Right lobe of liver (tissue), 6 donors: Measurements from ENCODE around the gene PTPN4. TPM values are rescaled to one million over a fixed set of nuclear protein-coding genes. Genes with fewer than 3 reads are reported as not detected.

ENCODE experiments used
- ATAC-seq, 4 donors: fragments of 200-7000 bp; cut with Tn5 transposase; one replicate each; pipeline ENCODE4 v1.9.1; 2020; ENCODE audit warnings: mild to moderate bottlenecking in 4 of 4, moderate library complexity in 4 of 4
- DNase-seq, 3 donors: peaks; one replicate each; pipeline ENCODE4 v3.0.0-alpha.2; 2020
- H3K27ac ChIP-seq, 3 donors: fragments of 200-600 bp; one replicate each; pipeline ENCODE4 v1.8.0; 2022
- H3K27me3 ChIP-seq, 2 donors: fragments of 200-600 bp; one replicate each; pipeline ENCODE4 v1.8.0; 2022
- H3K36me3 ChIP-seq, 4 donors: fragments of 200-600 bp; sonication (generic) in 1 of 4; one replicate each; pipeline versions ENCODE4 v1.5.1 to v1.8.0; 2017 to 2022; ENCODE audit warnings: control low read depth in 1 of 4
- H3K4me1 ChIP-seq, 4 donors: fragments of 200-600 bp; sonication (generic) in 1 of 4; one replicate each; pipeline versions ENCODE4 v1.5.1 to v1.8.0; 2017 to 2022; ENCODE audit warnings: control low read depth in 1 of 4
- H3K4me3 ChIP-seq, 3 donors: fragments of 200-600 bp; one replicate each; pipeline ENCODE4 v1.8.0; 2022
- H3K9me3 ChIP-seq, 4 donors: fragments of 200-600 bp; sonication (generic) in 1 of 4; one replicate each; pipeline versions ENCODE4 v1.5.1 to v1.8.0; 2017 to 2022; ENCODE audit warnings: control low read depth in 1 of 4
- POLR2A ChIP-seq: fragments of 450-650 bp; IDR thresholded peaks from one replicate; pipeline ENCODE4 v1.6.1; 2017; ENCODE audit warnings: antibody characterized with exemption, mild to moderate bottlenecking
- WGBS: methylation state at CpG from one replicate; pipeline ENCODE4 v1.1.6; 2018; ENCODE audit warnings: low coverage, low lambda C conversion rate; ENCODE audit not compliant: insufficient coverage; ENCODE audit errors: missing lambda C conversion rate; 5-methylcytosine and 5-hydroxymethylcytosine counted together
- intact Hi-C, 2 donors: fragments of 100-400 bp; cut with DNase I; formaldehyde crosslinking; loops; one replicate each; pipeline versions ENCODE4 v1.11.2 to v1.14.1; 2022
- total RNA-seq, 6 experiments: library from RNA; depleted of rRNA in 2 of 6; stranded (reverse); fragments of >200 nt in 2 of 6; fragmentation: NEBNext Ultra II Directional in 3 of 6; extraction: Animal tissue kit (Norgen Biotek cat#: 25700) in 3 of 6; gene quantifications; one replicate each; pipeline versions ENCODE4 v1.1.0 to v1.2.4, GENCODE V29; 2016 to 2023
- TF ChIP-seq, protein P1 (sequence below), 4 donors: fragments of 200-600 bp in 3 of 4; fragments of 450-650 bp in 1 of 4; IDR thresholded peaks; one replicate each; pipeline versions ENCODE4 v1.5.1 to v1.8.0; 2016 to 2022; ENCODE audit warnings: antibody characterized with exemption in 4 of 4, mild to moderate bottlenecking in 2 of 4
- donor health status: DM: no; HTN: yes; CAD: no.
- donor health status: DM: no; HTN: no; CAD: no.
- donor health status: DM: no; HTN: no; CAD: no.
- donor health status: DM: no; HTN: yes; CAD: no.
- donor health status: DM: no; HTN: yes; CAD: no.

The PTPN4 gene
- total RNA-seq, 6 experiments from 2014 or later: 8.5 to 19.9 (median 14.8) TPM

DNA sequence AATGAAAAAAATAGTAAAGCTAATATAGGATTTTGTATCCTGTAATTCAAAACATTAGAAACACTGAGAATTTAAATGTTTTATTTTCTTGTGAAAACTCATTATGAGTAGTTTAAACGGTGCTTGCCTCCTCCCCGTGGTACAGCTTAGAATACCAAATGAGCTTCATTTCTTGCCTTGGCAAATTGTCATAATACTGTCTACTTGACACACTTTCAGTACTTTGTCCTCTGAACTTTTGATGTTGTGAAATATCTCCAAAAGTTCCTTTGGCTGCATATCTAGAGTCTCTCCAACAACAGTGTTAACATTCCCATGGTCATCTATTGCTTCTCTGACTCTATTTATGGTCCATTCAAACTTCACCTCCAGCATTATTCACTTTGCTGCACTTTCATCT is 191.2 kb downstream of the PTPN4 start:
- intact Hi-C loops: no loop called here
- H3K27ac ChIP-seq: no peak overlapping the region
- DNase-seq (no peak), ATAC-seq (peak; percentile 91 to 97 (median 96))
- H3K9me3 ChIP-seq: no peaks in the 10 kb centered on the region
- no peaks in the 10 kb centered on the region for H3K27me3 ChIP-seq
- peaks cover 0 to 16% (median 5%) of the 10 kb centered on the region in 4 donors for H3K4me1 ChIP-seq
- no peak overlapping the region for H3K4me3 ChIP-seq
- H3K36me3 ChIP-seq: peaks cover 0 to 4% (median 1%) of the 10 kb centered on the region in 4 donors
- 13% methylated on average over 2 of the region's 2 CpGs for WGBS
- no peak for TF ChIP-seq POLR2A
- TF ChIP-seq, protein P1, sequence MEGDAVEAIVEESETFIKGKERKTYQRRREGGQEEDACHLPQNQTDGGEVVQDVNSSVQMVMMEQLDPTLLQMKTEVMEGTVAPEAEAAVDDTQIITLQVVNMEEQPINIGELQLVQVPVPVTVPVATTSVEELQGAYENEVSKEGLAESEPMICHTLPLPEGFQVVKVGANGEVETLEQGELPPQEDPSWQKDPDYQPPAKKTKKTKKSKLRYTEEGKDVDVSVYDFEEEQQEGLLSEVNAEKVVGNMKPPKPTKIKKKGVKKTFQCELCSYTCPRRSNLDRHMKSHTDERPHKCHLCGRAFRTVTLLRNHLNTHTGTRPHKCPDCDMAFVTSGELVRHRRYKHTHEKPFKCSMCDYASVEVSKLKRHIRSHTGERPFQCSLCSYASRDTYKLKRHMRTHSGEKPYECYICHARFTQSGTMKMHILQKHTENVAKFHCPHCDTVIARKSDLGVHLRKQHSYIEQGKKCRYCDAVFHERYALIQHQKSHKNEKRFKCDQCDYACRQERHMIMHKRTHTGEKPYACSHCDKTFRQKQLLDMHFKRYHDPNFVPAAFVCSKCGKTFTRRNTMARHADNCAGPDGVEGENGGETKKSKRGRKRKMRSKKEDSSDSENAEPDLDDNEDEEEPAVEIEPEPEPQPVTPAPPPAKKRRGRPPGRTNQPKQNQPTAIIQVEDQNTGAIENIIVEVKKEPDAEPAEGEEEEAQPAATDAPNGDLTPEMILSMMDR (IDR thresholded peaks at IDR 0.05): peak; percentile 19 to 34 (median 23)

DNA sequence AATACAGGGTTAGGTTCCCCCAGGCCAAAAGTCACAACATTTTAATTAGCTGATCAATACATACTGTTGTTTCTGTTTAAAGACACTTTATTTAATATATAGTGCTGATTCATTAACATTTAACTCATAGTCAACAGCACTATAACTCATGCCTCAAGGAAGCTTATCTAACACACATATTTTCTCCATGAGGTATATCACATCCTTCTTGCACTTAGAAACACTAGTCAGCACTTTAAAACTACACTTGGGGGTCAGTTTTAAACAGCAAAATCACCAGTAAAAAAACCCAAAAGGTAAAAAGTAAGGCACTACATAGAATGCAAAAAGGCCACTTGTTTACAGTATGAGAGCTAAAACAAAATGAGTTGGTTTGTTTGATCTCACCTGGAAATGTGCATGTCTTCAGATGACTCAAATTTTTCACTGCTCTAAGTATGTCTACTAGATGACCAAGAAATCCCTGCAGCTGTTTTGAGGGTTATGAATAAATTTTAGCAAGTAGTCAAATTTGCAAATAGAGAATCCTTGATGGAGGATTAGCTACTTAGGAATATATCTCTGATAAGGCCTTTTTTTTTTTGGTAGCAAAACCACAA is 199.0 kb downstream of the PTPN4 start:
- DNase-seq: no peak
- intact Hi-C loops: no loop called here

DNA sequence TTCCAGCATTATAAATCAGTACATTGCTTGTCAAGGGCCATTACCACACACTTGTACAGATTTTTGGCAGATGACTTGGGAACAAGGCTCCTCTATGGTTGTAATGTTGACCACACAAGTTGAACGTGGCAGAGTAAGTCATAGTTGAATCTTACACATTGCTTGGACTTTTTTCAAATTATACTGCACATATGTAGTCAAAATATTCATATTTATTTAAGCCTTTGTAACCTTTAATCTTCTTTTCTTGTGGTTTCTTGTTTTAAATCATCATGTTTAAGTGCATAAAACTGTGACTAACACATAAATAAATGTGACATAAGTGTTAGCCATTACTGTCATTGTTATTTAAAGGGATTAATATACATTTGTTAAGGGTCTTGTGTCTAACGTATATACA is 201.1 kb downstream of the PTPN4 start:
- ATAC-seq (no peak), DNase-seq (no peak)
- Histone ChIP-seq H3K27me3 (no peaks in the 10 kb centered on the region), H3K36me3 (peaks cover 0 to 6% (median 0%) of the 10 kb centered on the region in 4 donors), H3K4me1 (no peaks in the 10 kb centered on the region), H3K27ac (no peak overlapping the region), H3K9me3 (no peaks in the 10 kb centered on the region), H3K4me3 (no peak overlapping the region)
- TF ChIP-seq, protein P1 (IDR thresholded peaks at IDR 0.05): no peak
- TF ChIP-seq POLR2A: no peak
- WGBS: 74% methylated on average over 2 of the region's 2 CpGs
- intact Hi-C loops: no loop called here

More for the DNA sequence above, 199.0 kb downstream of the PTPN4 start:
- Histone ChIP-seq H3K36me3 (peaks cover 0 to 2% (median 0%) of the 10 kb centered on the region in 4 donors), H3K27ac (no peak overlapping the region), H3K4me1 (no peaks in the 10 kb centered on the region), H3K9me3 (no peaks in the 10 kb centered on the region), H3K4me3 (no peak overlapping the region), H3K27me3 (no peaks in the 10 kb centered on the region)
- ATAC-seq: no peak
- TF ChIP-seq, protein P1 (IDR thresholded peaks at IDR 0.05): no peak
- TF ChIP-seq POLR2A: no peak

DNA sequence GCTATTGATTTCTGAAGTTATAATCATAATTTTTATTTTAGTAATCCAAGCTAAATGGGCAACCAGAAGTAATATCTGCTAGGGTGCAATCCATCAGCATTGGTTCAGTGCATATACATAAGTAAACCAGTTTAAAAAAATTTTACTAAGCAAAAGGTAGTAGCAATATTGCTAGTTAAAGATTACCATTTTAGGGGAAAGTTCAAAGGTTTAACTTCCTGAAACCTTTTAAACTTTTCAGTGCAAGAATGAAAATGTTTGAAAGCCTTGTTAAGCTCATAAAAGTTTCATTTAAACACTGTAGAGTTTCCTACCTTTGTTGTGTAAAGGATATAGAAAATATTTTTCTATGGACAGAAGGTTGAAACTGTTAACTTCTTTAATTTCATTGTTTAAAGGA is 222.2 kb downstream of the PTPN4 start:
- TF ChIP-seq POLR2A: no peak
- TF ChIP-seq, protein P1 (IDR thresholded peaks at IDR 0.05): no peak
- Histone ChIP-seq H3K27me3 (no peaks in the 10 kb centered on the region), H3K9me3 (no peaks in the 10 kb centered on the region), H3K4me1 (peaks cover 0 to 6% (median 3%) of the 10 kb centered on the region in 4 donors), H3K4me3 (no peak overlapping the region), H3K27ac (no peak overlapping the region), H3K36me3 (no peaks in the 10 kb centered on the region)
- DNase-seq (no peak), ATAC-seq (peak in 3 of 4 donors; percentile 24 to 54 (median 34))
- intact Hi-C loops: no loop called here

DNA sequence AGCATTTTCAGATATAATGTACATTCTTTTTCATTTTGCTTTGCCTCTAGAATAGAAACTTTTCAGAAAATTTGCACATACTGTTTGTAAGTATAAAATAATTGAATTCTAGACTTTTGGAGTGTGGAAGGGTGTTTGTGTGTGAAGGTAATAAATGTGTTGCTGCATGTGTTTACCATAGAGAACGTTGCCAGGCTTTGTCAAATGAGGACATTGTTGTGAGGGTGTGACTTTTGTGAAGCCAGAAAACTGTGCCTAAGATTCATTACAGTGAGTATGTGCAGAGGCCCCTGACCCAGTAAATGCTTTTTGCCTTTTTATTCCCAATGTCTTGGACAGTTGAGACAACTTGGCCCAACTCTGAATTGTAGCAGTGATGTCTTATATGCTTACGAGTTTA is 222.8 kb downstream of the PTPN4 start:
- intact Hi-C loops: no loop called here
- no peak overlapping the region for H3K4me3 ChIP-seq
- no peaks in the 10 kb centered on the region for H3K9me3 ChIP-seq
- no peaks in the 10 kb centered on the region for H3K27me3 ChIP-seq
- TF ChIP-seq POLR2A: no peak
- TF ChIP-seq, protein P1 (IDR thresholded peaks at IDR 0.05): no peak
- ATAC-seq (no peak), DNase-seq (no peak)
- peaks cover 0 to 6% (median 3%) of the 10 kb centered on the region in 4 donors for H3K4me1 ChIP-seq
- no peaks in the 10 kb centered on the region for H3K36me3 ChIP-seq
- 49% methylated on average over 2 of the region's 2 CpGs for WGBS
- H3K27ac ChIP-seq: no peak overlapping the region
